Neural cell (in vitro differentiated cells): ENCODE results near the gene NFX1. TPM values are rescaled to one million over a fixed set of nuclear protein-coding genes. Genes with fewer than 3 reads are reported as not detected.

ENCODE experiments used
- H2AFZ ChIP-seq: fragments of 200-600, 300-800 bp; sonication (generic), shearing (Covaris generic); 2 replicates; pipeline ENCODE4 v1.6.0; 2014; ENCODE audit warnings: low read depth, mild to moderate bottlenecking, antibody characterized with exemption, low read length, moderate library complexity
- H3F3A ChIP-seq: fragments of 200-600 bp; shearing (Covaris generic); 2 replicates; pipeline ENCODE4 v1.6.1; 2016; ENCODE audit warnings: mild to moderate bottlenecking, moderate library complexity, mixed read lengths, antibody characterized with exemption, low read length; ENCODE audit not compliant: insufficient read depth, poor library complexity, severe bottlenecking
- H3K27ac ChIP-seq: fragments of 200-600, 300-800 bp; sonication (generic), shearing (Covaris generic); 2 replicates; pipeline ENCODE4 v1.5.1; 2014; ENCODE audit warnings: mild to moderate bottlenecking, low read length, moderate library complexity
- H3K27me3 ChIP-seq: fragments of 300-800, 200-600 bp; sonication (generic), shearing (Covaris generic); 2 replicates; pipeline ENCODE4 v1.6.0; 2014; ENCODE audit warnings: mild to moderate bottlenecking, low read depth, low read length, moderate library complexity; ENCODE audit not compliant: insufficient read depth
- H3K36me3 ChIP-seq: fragments of 300-800, 200-600 bp; sonication (generic), shearing (Covaris generic); 2 replicates; pipeline ENCODE4 v1.5.1; 2014; ENCODE audit warnings: mild to moderate bottlenecking, antibody characterized with exemption, low read length, moderate library complexity; ENCODE audit not compliant: insufficient read depth
- H3K4me2 ChIP-seq: fragments of 300-800, 200-600 bp; sonication (generic), shearing (Covaris generic); 2 replicates; pipeline ENCODE4 v1.6.0; 2014; ENCODE audit warnings: mild to moderate bottlenecking, low read length
- H3K4me3 ChIP-seq: fragments of 300-800, 200-600 bp; sonication (generic), shearing (Covaris generic); 2 replicates; pipeline ENCODE4 v1.5.1; 2014; ENCODE audit warnings: mild to moderate bottlenecking, low read length, moderate library complexity
- H3K79me2 ChIP-seq: fragments of 200-600 bp; shearing (Covaris generic); replicated peaks from 2 replicates; pipeline ENCODE4 v1.6.0; 2014; ENCODE audit warnings: mild to moderate bottlenecking, low read length, moderate library complexity; ENCODE audit not compliant: insufficient read depth
- H3K9ac ChIP-seq: fragments of 300-800, 200-600 bp; sonication (generic), shearing (Covaris generic); 2 replicates; pipeline ENCODE4 v1.6.1; 2016; ENCODE audit warnings: mild to moderate bottlenecking, low read length, mixed read lengths
- H3K9me2 ChIP-seq: fragments of 200-600 bp; shearing (Covaris generic); 2 replicates; pipeline ENCODE4 v1.6.1; 2016; ENCODE audit warnings: mild to moderate bottlenecking, low read length, mixed read lengths; ENCODE audit not compliant: insufficient read depth
- H3K9me3 ChIP-seq: fragments of 200-600, 300-800 bp; sonication (generic), shearing (Covaris generic); 2 replicates; pipeline ENCODE4 v1.6.1; 2016; ENCODE audit warnings: mild to moderate bottlenecking, mixed run types, low read length, moderate library complexity, mixed read lengths
- H4K20me1 ChIP-seq: fragments of 200-600 bp; shearing (Covaris generic); 2 replicates; pipeline ENCODE4 v1.6.1; 2016; ENCODE audit warnings: mild to moderate bottlenecking, mixed run types; ENCODE audit not compliant: insufficient read depth
- CTCF ChIP-seq: fragments of 450-650 bp; IDR thresholded peaks from 2 replicates; pipeline ENCODE4 v1.5.1; 2014; ENCODE audit warnings: antibody characterized with exemption, mild to moderate bottlenecking, moderate library complexity; ENCODE audit not compliant: poor library complexity, severe bottlenecking
- EP300 ChIP-seq: fragments of 450-650 bp; conservative IDR thresholded peaks from 2 replicates; pipeline ENCODE4 v1.6.1; 2014; ENCODE audit warnings: antibody characterized with exemption, mild to moderate bottlenecking, moderate library complexity; ENCODE audit not compliant: poor library complexity, severe bottlenecking
- EZH2 ChIP-seq: fragments of 200-600, 300-800 bp; shearing (Covaris generic), sonication (generic); IDR thresholded peaks from 2 replicates; pipeline ENCODE4 v1.6.1; 2014; ENCODE audit warnings: antibody characterized with exemption, low read length, borderline replicate concordance, mild to moderate bottlenecking; ENCODE audit not compliant: insufficient read depth, poor library complexity, severe bottlenecking
- MXI1 ChIP-seq: fragments of 450-650 bp; conservative IDR thresholded peaks from 2 replicates; pipeline ENCODE4 v1.6.1; 2014; ENCODE audit warnings: antibody characterized with exemption, mild to moderate bottlenecking; ENCODE audit not compliant: poor library complexity, severe bottlenecking
- POLR2AphosphoS5 ChIP-seq: IDR thresholded peaks from 2 replicates; pipeline ENCODE4 v1.6.1; 2012
- RAD21 ChIP-seq: fragments of 450-650 bp; conservative IDR thresholded peaks from 2 replicates; pipeline ENCODE4 v1.6.1; 2014; ENCODE audit warnings: antibody characterized with exemption, mild to moderate bottlenecking, moderate library complexity
- REST ChIP-seq: IDR thresholded peaks from 2 replicates; pipeline ENCODE4 v1.6.1; 2012; ENCODE audit warnings: borderline replicate concordance
- SMC3 ChIP-seq: fragments of 450-650 bp; conservative IDR thresholded peaks from 2 replicates; pipeline ENCODE4 v1.6.1; 2014; ENCODE audit warnings: antibody characterized with exemption, mild to moderate bottlenecking, moderate library complexity; ENCODE audit not compliant: poor library complexity
- TAF1 ChIP-seq: IDR thresholded peaks from 2 replicates; pipeline ENCODE4 v1.6.1; 2012; ENCODE audit warnings: low read depth
- polyA plus RNA-seq: library from polyadenylated mRNA; depleted of rRNA; stranded (reverse); fragments of >200 nt; gene quantifications from 2 replicates; pipeline ENCODE4 v1.2.3, GENCODE V29; 2014

Gene NFX1
- polyA plus RNA-seq, 1 donor from 2014 or later: 14.7 TPM

DNA sequence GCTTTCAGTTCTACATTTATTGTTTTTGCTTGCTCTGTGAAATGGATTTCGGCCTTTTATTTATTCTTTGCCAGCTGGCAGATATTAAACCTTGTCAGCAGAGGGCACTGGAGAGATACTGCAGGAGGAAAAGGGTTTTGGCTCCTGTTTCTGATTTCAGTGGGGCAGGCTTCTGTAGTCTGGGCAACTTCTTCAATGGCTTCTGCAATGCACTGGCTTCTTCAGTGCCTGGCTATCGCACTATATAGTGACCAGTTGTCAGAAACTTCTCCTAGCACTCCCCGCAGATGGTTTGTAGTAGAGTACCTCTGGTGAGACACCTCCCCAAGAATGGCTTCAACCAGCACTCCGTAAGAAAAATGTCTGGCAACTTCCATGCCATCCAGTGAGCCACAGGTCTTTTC is 3.2 kb upstream of the NFX1 start:
- no peaks in the 10 kb centered on the region for H3K9me2 ChIP-seq
- no peak overlapping the region for H3K9ac ChIP-seq
- no peak overlapping the region for H2AFZ ChIP-seq
- no peaks in the 10 kb centered on the region for H3K9me3 ChIP-seq
- no peaks in the 10 kb centered on the region for H4K20me1 ChIP-seq
- TF ChIP-seq CTCF (peak; percentile 66), TAF1 (no peak), POLR2AphosphoS5 (no peak), RAD21 (peak; percentile 44), SMC3 (peak; percentile 47), EP300 (no peak), EZH2 (no peak), REST (no peak), MXI1 (no peak)
- H3K27ac ChIP-seq: no peak overlapping the region
- H3K4me2 ChIP-seq: no peak overlapping the region
- H3K4me3 ChIP-seq: no peak overlapping the region
- no peaks in the 10 kb centered on the region for H3K27me3 ChIP-seq
- H3F3A ChIP-seq: no peaks in the 10 kb centered on the region
- H3K36me3 ChIP-seq: no peaks in the 10 kb centered on the region
- H3K79me2 ChIP-seq: peaks cover 13% of the 10 kb centered on the region

GRCh38 chr9:33288235-33288634 is 2.1 kb upstream of the NFX1 start:
- no peak overlapping the region for H3K27ac ChIP-seq

More at GRCh38 chr9:33288235-33288634, 2.1 kb upstream of the NFX1 start:
- H2AFZ ChIP-seq: no peak overlapping the region
- TF ChIP-seq TAF1 (no peak), EP300 (no peak), SMC3 (no peak), REST (no peak), POLR2AphosphoS5 (no peak)
- H3K4me2 ChIP-seq: no peak overlapping the region
- no peaks in the 10 kb centered on the region for H3K9me2 ChIP-seq
- H3K9ac ChIP-seq: no peak overlapping the region
- no peaks in the 10 kb centered on the region for H3K27me3 ChIP-seq
- H3F3A ChIP-seq: no peaks in the 10 kb centered on the region
- no peaks in the 10 kb centered on the region for H3K9me3 ChIP-seq
- no peaks in the 10 kb centered on the region for H3K36me3 ChIP-seq
- H4K20me1 ChIP-seq: no peaks in the 10 kb centered on the region
- no peak overlapping the region for H3K4me3 ChIP-seq
- H3K79me2 ChIP-seq: peaks cover 24% of the 10 kb centered on the region
